Measurements from ENCODE around the gene SGO2. TPM values are rescaled to one million over a fixed set of nuclear protein-coding genes. Genes with fewer than 3 reads are reported as not detected.

The SGO2 gene
- 0.50 TPM for total RNA-seq

DNA sequence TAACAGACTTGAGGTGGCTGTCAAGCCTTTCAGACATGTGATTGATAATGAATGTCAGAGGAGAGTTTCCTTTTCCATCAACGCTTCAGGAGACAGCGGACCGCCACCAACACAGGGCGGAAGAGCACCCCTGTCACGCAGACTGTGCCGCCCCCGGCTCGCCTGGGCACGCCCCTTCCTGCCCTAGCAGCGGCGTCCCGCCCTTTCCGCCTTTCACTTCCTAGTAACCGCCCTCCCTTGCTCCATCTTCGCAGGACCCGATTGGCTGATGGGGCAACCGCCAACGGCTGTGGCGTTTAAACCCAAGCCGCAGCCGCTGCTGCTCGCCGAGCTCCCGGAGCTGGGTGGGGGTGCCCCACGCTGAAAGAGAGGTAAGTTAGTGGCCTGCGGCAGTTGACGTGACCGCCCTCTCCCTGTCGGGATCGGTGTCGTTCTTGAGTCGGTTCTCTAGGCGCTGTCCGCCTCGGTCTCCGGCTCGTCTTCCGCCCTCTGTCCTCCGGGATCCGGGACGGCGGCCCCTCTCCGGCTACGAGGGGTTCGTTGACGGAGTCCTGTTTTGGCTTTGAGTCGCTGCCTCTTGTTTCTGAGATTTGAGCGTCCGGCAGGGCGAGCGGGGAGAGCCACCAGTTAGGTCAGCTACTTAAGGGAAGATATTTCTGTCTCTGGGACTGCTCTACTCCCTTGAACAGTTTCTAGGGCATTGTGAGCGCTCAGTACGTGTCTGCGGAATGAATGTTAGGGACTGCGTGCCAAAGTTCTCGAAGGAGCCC lies at the start of gene SGO2:
Gene SGO2 (plus strand): TSS at position 326 of the 770 bp plus-strand sequence. CDS start 6,769 bp downstream, outside the sequence.
- DNase-seq (ENCODE audit: low spot score) = peak; percentile 93
- peak; percentile 100 for ATAC-seq

GRCh38 chr2:200476836-200477235 lies 49.2 kb upstream of the SGO2 start:
- ATAC-seq = no peak
- DNase-seq (ENCODE audit: low spot score) = no peak

DNA sequence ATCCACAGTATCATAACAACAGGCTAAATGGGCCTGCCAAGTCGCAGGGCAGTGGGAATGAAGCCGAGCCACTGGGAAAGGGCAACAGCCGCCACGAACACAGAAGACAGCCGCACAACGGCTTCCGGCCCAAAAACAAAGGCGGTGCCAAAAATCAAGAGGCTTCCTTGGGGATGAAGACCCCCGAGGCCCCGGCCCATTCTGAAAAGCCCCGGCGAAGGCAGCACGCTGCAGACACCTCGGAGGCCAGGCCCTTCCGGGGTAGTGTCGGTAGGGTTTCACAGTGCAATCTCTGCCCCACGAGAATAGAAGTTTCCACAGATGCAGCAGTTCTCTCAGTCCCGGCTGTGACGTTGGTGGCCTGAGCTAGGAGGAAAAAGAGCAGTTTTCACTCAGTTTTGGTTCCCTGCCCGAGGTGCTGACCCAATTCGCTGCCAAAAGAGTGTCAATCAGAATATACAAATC lies 48.3 kb upstream of the SGO2 start:
- DNase-seq (ENCODE audit: low spot score) (no peak), ATAC-seq (peak; percentile 7)

GRCh38 chr2:200479692-200480265 lies 46.2 kb upstream of the SGO2 start:
- no peak for DNase-seq (ENCODE audit: low spot score)
- no peak for ATAC-seq

- ATAC-seq = no peak
- no peak for DNase-seq (ENCODE audit: low spot score)
Measured at GRCh38 chr2:200482194-200482593, 43.8 kb upstream of the SGO2 start.

- DNase-seq (ENCODE audit: low spot score) = no peak
- peak; percentile 82 for ATAC-seq
Measured at GRCh38 chr2:200483729-200484198, 42.2 kb upstream of the SGO2 start.

GRCh38 chr2:200484934-200485333 lies 41.1 kb upstream of the SGO2 start:
- DNase-seq (ENCODE audit: low spot score) (no peak), ATAC-seq (no peak)

- no peak for ATAC-seq
Measured at GRCh38 chr2:200486529-200486928, 39.5 kb upstream of the SGO2 start.

DNA sequence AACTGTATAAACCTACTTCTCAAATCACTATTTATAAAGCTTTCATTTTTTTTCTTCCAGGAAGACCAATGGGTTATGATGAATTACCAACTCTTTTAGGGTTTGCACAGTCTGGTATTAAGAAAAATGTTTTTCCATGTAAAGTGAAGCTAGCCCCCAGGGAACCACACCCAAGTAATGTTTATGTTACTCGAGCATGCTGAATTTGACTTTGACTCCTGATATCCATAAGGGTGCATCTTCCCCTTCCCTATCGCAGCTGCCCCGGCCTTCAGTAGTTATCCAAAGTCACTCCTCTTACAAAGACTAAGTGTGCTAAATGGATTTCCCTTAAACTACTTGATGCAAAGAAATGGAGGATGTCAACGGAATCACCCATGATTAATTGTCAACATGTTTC lies 37.8 kb upstream of the SGO2 start:
- DNase-seq (ENCODE audit: low spot score) (no peak), ATAC-seq (no peak)

More at GRCh38 chr2:200486529-200486928, 39.5 kb upstream of the SGO2 start:
- no peak for DNase-seq (ENCODE audit: low spot score)

DNA sequence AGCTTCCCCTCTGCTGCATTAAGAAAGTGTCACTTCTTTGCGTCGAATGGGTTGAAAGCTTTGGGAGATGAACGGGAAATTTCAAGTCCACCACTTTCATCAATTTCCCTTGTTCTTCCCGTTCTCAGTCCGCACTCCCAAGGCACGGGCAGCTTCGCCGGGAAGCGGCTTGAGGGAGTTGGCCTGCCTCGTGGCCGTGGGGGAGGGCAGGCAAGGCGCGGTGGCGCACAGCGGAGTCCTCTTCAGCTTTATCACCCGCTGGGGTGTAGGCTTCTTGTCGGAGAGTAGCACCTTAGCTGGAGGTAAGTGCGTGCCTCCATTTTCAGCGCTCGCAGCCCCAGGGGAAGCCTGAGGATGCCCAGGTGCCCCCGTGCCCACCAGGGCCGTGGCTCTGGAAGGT lies 36.0 kb upstream of the SGO2 start:
- ATAC-seq (no peak), DNase-seq (ENCODE audit: low spot score) (no peak)

DNA sequence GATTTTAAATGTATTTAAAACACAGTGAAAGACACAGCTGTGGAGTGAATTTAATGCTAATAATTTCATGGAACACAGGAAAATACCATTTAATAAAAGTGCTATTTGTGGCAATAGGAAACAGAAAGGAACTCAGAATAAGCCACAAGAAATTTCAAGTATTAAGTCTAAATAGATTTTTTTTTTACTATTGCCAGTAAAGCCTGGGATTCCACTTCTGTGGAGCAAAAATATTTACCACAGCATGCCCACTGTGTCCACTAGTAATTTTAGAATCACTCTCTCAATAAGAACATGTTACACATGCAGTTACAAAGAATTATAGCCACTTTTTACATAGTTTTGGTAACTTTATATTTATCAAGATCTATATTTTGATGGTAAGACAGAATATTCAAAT lies 33.4 kb upstream of the SGO2 start:
- DNase-seq (ENCODE audit: low spot score) (no peak), ATAC-seq (no peak)

DNA sequence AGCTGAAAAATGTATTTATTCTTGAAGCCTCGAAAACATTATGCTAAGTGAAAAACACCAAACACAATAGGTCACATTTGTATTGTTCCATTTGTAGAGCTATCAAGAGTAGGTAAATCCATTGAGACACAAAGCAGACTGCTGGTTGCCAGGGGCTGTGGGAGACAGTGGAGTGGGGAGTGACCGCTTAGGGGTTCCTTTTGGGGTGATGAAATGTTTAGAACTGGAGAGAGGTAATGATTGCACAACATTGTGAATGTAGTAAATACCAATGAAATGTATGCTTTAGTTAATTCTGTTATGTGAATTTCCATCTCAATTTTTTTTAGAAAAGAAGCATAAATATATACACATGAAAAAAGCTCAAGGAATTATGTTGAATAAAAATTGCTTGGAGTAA lies 32.0 kb upstream of the SGO2 start:
- ATAC-seq (no peak), DNase-seq (ENCODE audit: low spot score) (no peak)

- DNase-seq (ENCODE audit: low spot score) (no peak), ATAC-seq (no peak)
Measured at GRCh38 chr2:200496696-200497095, 29.3 kb upstream of the SGO2 start.

GRCh38 chr2:200498402-200499162 lies 27.4 kb upstream of the SGO2 start:
- DNase-seq (ENCODE audit: low spot score) (no peak), ATAC-seq (no peak)

- ATAC-seq = no peak
- no peak for DNase-seq (ENCODE audit: low spot score)
Measured at GRCh38 chr2:200502196-200502595, 23.8 kb upstream of the SGO2 start.

DNA sequence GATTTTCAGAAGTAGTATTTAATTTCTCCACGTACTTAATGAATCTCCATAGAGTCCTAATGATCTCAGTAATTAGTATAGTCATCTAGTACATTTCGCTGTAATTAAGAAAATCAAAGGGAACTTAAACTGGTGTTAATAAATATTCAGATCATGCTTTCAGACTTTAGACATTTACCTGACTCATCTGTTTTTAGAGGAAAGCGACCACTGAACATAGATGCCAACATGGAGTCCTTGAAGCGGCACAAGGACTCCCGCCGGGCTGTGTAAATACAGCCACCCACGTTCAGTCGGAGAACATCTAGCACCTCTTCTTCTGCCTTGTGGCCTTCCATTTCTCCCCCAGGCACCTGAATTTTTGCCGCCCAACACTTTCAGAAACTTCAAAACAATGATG lies 19.3 kb upstream of the SGO2 start:
- ATAC-seq (no peak), DNase-seq (ENCODE audit: low spot score) (no peak)

DNA sequence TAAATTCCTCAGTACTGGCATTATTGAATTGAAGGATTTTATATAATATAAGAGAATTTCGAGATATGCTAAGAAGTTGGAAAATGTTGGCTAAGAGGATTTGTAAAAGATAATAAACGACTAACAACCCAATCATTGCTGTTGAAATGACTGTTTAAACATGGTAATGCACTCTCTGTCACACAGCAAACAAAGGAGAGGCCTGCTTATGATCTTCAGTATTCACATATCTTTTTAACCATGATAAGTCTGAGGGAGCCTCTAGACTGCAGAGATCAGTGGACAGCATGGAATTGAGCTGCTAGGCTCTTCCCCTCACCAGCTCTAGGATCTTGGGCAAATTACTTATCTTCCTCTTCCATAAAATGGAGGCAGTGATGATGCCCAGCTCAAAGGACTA lies 18.8 kb upstream of the SGO2 start:
- ATAC-seq (no peak), DNase-seq (ENCODE audit: low spot score) (no peak)

DNA sequence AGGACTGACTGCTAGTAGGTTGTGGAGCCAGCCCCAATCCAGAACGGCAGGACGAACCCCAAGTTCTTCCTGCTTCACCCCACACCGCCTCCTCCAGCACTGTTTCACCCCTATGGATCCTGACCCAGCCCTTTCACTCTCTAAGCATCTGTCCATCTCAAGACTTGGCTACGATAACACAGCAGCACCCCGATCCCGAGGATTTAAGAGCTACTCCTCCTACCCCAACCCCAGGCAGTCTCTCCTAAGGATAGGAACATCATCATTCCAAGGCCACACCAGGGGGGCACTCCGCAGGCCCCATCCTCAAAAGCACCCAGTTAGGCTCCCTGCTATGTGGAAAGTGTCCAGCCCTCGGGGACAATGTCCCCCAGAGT lies 16.8 kb upstream of the SGO2 start:
- DNase-seq (ENCODE audit: low spot score) (no peak), ATAC-seq (peak; percentile 2)

DNA sequence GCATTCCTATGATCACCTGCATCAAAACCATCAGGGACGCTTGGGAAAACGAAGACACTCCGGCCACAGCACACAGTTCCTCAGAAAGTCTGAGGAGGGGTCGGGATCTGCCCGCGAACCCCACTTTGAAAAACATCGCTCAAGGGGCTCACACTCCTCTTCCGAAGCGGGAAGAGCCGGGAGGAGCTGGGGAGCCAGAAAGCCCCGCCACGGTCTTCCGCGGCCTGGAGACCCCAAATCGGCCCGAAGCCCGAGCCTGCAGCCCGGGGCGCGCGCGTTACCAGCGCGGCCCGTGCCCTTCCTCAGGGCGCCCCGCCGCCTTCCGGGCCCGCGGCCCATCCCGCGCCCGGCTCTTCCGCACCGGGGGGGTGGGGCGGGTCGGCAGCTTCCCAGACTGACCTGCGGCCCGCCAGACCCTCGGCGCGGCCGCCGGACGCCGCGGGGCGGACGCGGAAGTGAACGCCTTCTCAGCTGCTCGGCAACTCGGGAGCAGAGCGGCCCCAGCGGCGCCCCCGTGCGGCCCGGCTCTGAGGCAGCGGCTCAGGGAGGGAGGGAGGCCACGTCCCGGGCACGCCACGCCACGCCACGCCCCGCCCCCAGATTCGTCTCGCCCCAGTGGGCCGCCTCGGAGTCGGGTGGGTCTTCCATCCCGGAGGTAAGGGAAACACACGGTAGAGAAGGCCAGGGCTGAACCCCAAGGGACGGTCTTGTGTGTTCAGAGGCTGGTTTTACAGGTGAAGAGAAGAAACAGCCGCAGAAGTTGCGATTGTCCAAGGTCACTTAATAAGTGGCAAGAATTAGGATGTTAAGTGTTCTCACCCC lies 16.2 kb upstream of the SGO2 start, which contains the start of gene KCTD18:
Gene KCTD18 (minus strand): TSS at position 457 of the 822 bp plus-strand sequence. CDS start 3,052 bp downstream, outside the sequence.
- ATAC-seq (peak; percentile 99), DNase-seq (ENCODE audit: low spot score) (peak; percentile 93)

GRCh38 chr2:200515155-200515554 lies 10.9 kb upstream of the SGO2 start:
- ATAC-seq (no peak), DNase-seq (ENCODE audit: low spot score) (no peak)

GRCh38 chr2:200523158-200523557 lies 2.8 kb upstream of the SGO2 start:
- ATAC-seq (no peak), DNase-seq (ENCODE audit: low spot score) (no peak)
